ENCODE measurements around the gene ZNF385B.

GRCh38 chr2:179614121-179614520 lies 247.3 kb downstream of the ZNF385B start:
- no peak for TF ChIP-seq CTCF (IDR thresholded peaks at IDR 0.05)
- no peak for TF ChIP-seq POLR2A (IDR thresholded peaks at IDR 0.05)
